Muscle layer of colon (tissue), 2 donors: ENCODE results near the gene TNS3.
"Not testable (repeated sequence)": the region's sequence is repeated elsewhere in the genome, so short reads cannot be mapped to it uniquely, and the experiment has no call there.

Experiments used
- H3K27ac ChIP-seq: one replicate; pipeline ENCODE4 v1.7.0; 2013; ENCODE audit warnings: low read depth, mild to moderate bottlenecking, low read length, moderate library complexity
- H3K27me3 ChIP-seq, 2 donors: one replicate each; pipeline ENCODE4 v1.7.0; 2013; ENCODE audit warnings: low read length in 2 of 2, mild to moderate bottlenecking in 2 of 2; ENCODE audit not compliant: insufficient read depth in 2 of 2, control insufficient read depth in 1 of 2
- H3K36me3 ChIP-seq: one replicate; pipeline ENCODE4 v1.7.0; 2013; ENCODE audit warnings: mild to moderate bottlenecking, low read length; ENCODE audit not compliant: insufficient read depth
- H3K4me1 ChIP-seq: one replicate; pipeline ENCODE4 v1.7.0; 2013; ENCODE audit warnings: mild to moderate bottlenecking, low read length; ENCODE audit not compliant: insufficient read depth
- H3K4me3 ChIP-seq, 2 donors: one replicate each; pipeline ENCODE4 v1.7.0; 2013; ENCODE audit warnings: low read length in 2 of 2, low read depth in 1 of 2, mild to moderate bottlenecking in 1 of 2, moderate library complexity in 1 of 2
- H3K9ac ChIP-seq: one replicate; pipeline ENCODE4 v1.7.0; 2013; ENCODE audit warnings: low read length
- H3K9me3 ChIP-seq: one replicate; pipeline ENCODE4 v1.7.0; 2013; ENCODE audit warnings: mild to moderate bottlenecking, low read length
- donor health status: abdominal sarcoma.
- donor health status: Adenocarcinoma of cecum.

The TNS3 gene

DNA sequence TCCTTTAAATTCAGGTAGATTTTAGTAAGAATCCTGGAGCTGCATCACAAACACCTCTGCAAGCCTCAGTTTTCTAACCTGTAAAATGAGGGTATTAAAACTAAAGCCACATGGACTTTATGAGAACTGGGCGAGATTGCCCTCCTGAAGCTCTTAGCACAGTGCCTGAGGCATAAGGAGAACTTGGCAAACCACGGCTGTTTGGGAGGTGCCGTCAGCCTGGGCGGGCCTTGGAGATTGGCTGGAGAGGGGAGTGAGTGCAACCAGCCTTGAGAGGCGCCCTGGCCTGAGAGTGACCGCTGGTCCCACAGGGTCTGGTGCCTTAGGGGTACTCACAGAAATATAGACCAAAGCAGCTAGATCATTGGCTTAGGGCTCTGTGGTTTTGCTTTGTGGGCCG lies 5.4 kb upstream of the TNS3 start:
- Histone ChIP-seq H3K9ac (no peak overlapping the region), H3K4me3 (no peak overlapping the region), H3K36me3 (no peaks in the 10 kb centered on the region), H3K4me1 (peaks cover 20% of the 10 kb centered on the region), H3K27ac (no peak overlapping the region), H3K9me3 (no peaks in the 10 kb centered on the region), H3K27me3 (peaks cover 0 to 2% of the 10 kb centered on the region in 2 donors)

DNA sequence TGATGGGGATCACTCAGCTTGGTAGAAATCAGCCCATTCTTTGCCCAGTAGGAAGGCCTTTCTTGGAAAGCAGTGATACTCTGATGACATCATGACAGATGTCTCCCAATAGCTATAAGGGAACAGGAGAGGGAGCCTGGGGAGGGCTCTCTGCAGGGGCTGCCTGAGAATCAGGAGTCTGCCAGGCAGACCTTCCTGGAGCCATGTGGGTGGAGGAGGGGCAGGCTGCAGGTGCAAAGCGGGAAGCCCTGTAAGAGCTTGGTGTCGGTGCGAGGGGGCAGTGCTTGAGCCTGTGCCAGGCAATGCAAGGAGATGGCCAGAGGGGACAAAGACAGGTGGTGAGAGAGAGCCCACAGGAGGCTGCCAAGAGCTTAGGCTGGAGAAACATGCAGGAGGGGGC lies 5.0 kb upstream of the TNS3 start:
- Histone ChIP-seq H3K27me3 (peaks cover 0 to 4% of the 10 kb centered on the region in 2 donors), H3K4me1 (peaks cover 16% of the 10 kb centered on the region), H3K9ac (no peak overlapping the region), H3K27ac (no peak overlapping the region), H3K36me3 (no peaks in the 10 kb centered on the region), H3K4me3 (no peak overlapping the region), H3K9me3 (no peaks in the 10 kb centered on the region)

DNA sequence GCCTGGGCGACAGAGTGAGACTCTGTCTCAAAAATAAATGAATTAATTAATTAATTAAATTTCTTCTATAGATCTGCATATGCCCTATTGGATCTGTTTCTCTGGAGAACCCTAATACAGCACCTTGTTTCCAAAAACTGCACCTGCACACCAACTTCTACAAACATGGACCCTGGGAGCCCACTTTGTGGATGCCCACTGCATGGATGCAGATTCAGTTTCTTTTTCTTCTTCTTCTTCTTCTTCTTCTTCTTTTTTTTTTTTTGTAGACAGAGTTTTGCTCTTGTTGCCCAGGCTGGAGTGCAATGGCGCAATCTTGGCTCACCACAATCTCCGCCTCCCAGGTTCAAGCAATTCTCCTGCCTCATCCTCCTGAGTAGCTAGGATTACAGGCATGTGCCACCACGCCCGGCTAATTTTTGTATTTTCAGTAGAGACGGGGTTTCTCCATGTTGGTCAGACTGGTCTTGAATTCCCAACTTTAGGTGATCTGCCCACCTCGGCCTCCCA lies 4.3 kb upstream of the TNS3 start:
- H3K9me3 ChIP-seq, H3K4me1 ChIP-seq, H3K36me3 ChIP-seq, H3K4me3 ChIP-seq, H3K9ac ChIP-seq, H3K27me3 ChIP-seq, H3K27ac ChIP-seq: not testable (repeated sequence)

DNA sequence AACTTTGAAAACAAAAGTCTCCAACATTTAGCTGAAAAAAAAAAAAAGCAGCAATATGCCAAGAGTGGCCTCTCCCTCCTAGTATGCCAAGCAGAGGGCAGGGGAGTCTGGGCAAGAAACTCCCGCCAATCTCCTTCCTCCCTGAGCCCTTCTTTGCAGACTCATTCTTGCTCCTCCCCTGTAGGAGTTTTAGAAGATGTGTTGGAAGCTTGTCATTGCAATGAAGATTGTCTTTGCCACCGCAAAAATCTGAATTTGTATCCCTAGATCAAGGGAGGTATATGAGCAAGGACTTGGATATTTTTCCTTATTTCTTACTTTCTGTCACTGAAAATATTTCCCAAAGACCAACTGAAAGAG lies 2.6 kb upstream of the TNS3 start:
- H3K27ac ChIP-seq = no peak overlapping the region
- H3K9me3 ChIP-seq = no peaks in the 10 kb centered on the region
- H3K4me3 ChIP-seq = no peak overlapping the region
- H3K36me3 ChIP-seq = no peaks in the 10 kb centered on the region
- no peak overlapping the region for H3K9ac ChIP-seq
- peaks cover 22% of the 10 kb centered on the region for H3K4me1 ChIP-seq
- H3K27me3 ChIP-seq = peaks cover 0 to 4% of the 10 kb centered on the region in 2 donors

DNA sequence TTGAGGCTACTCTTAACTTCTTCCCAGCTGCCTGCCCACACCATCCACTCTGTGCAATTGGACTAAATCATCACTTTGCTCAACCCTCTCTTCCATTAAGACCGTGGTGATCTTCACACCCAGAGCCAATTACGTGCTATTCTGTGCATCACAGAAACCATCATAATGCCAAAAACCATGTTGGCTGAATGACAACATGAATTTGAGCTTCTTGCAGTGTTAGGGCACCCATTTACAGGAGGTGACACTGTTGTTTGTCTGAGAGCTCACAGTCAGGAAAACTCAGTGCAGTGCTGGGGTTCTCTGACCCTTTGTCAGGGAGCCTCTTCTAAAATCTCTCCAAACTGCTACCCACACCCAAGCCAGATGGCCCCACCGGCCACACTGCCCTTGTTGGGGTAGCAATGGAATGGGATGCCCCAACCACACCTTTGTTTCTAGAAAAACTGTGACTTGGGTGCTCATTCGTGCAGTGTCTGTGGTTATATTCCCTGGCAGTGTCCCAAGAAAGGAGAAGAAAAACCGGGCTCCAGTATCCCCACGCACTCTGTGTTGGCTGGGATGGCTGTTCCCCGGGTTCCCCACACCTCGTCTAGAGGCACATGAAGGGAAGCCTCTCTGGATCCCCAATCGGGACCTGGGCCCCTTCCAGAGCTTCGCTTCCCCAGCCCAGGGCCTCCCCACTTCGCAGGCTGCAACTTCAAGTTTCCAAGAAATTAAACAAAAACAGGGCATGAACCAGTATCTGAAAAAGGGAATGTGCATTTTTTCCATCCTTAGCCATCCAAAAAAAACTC lies 2.0 kb upstream of the TNS3 start:
- no peak overlapping the region for H3K9ac ChIP-seq
- no peak overlapping the region for H3K4me3 ChIP-seq
- H3K4me1 ChIP-seq = peaks cover 28% of the 10 kb centered on the region
- no peak overlapping the region for H3K27ac ChIP-seq
- H3K27me3 ChIP-seq = peaks cover 0 to 4% of the 10 kb centered on the region in 2 donors
- no peaks in the 10 kb centered on the region for H3K36me3 ChIP-seq
- no peaks in the 10 kb centered on the region for H3K9me3 ChIP-seq

DNA sequence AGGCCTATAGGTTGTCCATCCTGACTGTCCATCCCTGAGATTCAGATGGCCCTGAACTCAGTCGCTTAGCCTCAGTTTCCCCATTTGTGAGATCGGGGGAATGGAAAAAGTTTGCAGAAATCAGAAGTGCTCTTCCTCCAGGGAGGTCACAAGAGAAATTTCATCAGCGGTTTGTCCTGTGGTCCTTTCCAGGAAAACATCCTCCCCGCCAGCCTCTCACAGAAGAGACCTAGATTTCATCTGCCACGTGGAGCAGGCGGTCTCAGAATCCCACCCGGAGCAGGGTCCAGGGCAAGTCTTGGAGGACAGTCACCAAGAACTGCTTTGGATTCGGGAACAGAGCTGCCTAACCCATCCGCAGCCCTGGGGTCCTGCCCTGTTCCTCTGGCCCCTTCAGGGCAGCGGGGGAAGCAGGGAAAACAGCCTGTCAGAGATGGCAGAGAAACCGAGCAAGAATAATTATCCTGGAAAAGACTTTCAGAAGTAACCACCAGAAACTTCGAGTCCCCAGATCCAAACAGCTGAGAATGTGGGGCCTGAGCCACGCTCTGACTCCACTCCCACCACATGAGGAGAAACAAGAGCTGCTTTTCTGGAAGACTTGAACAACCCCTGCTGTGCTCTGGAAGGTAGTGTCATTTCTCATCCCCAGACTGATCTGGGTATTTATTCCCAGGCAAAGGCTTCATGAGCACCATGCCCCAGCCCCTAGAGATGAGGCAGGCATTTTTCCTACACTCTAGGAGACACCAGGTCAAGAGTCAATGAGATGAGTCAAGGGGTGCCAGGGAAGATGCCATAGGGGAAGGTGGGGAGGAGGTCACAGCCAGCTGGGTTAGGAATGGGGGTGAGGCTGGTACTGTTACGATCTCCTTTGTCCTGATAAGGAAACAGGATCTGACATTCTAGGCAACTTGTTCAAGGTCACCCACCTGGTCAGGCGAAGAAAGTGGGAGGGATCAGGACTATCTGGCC lies 1.1 kb upstream of the TNS3 start:
- peaks cover 0 to 4% of the 10 kb centered on the region in 2 donors for H3K27me3 ChIP-seq
- no peaks in the 10 kb centered on the region for H3K9me3 ChIP-seq
- no peaks in the 10 kb centered on the region for H3K36me3 ChIP-seq
- H3K27ac ChIP-seq = no peak overlapping the region
- H3K4me1 ChIP-seq = peaks cover 35% of the 10 kb centered on the region
- H3K9ac ChIP-seq = no peak overlapping the region
- peak overlapping the region in 1 of 2 donors; percentile 51 for H3K4me3 ChIP-seq

DNA sequence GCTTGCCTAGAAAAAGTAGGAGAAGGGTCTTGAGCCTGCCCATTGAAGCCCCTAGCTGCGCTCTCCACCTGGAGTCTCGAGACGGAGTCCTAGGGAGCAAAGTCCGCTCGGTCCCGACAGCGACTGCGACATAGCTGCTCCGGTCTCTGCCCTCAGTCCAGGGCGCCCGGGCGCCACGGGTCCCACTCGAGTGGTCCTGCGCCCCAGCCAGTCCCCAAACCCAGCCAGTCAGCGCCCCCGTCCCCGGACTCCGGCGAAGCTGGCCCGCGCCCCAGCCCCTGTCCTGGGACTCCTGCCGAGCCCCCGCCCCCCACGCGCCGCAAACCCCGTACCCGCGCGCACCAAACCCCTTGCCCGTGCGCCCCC lies 490 bp downstream of the TNS3 start:
- no peaks in the 10 kb centered on the region for H3K9me3 ChIP-seq
- no peak overlapping the region for H3K9ac ChIP-seq
- H3K27me3 ChIP-seq = peaks cover 0 to 4% of the 10 kb centered on the region in 2 donors
- H3K4me3 ChIP-seq = peak overlapping the region; percentile 51 to 69
- no peak overlapping the region for H3K27ac ChIP-seq
- peaks cover 45% of the 10 kb centered on the region for H3K4me1 ChIP-seq
- no peaks in the 10 kb centered on the region for H3K36me3 ChIP-seq

DNA sequence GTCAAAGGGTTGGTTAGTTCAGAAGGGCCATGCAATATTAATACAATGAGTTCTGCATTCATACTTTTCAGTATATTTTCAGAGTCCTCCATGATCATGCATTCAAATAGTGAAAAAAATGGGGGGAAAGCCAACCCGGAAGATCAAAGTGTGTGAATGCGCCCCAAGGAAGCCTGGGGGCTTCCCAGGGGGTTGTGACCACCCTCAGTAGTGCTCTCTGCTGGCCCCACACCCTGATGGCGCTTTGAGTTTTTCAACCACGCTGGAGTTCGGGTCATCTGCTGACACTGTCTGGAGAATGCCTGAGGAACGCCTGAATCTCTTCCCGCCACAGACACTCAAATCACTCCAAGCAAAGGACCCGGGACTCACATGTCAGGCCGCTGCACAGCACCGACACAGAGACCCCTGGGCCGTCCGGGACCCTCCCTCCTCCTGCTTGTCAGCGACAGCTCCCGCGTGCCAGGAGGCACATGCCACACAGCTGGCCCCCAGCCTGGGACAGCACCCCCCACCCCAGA lies 1.0 kb downstream of the TNS3 start:
- peaks cover 0 to 4% of the 10 kb centered on the region in 2 donors for H3K27me3 ChIP-seq
- H3K9me3 ChIP-seq = no peaks in the 10 kb centered on the region
- H3K4me3 ChIP-seq = peak overlapping the region; percentile 51 to 69
- H3K4me1 ChIP-seq = peaks cover 51% of the 10 kb centered on the region
- no peaks in the 10 kb centered on the region for H3K36me3 ChIP-seq
- peak overlapping the region; percentile 60 for H3K27ac ChIP-seq
- no peak overlapping the region for H3K9ac ChIP-seq

DNA sequence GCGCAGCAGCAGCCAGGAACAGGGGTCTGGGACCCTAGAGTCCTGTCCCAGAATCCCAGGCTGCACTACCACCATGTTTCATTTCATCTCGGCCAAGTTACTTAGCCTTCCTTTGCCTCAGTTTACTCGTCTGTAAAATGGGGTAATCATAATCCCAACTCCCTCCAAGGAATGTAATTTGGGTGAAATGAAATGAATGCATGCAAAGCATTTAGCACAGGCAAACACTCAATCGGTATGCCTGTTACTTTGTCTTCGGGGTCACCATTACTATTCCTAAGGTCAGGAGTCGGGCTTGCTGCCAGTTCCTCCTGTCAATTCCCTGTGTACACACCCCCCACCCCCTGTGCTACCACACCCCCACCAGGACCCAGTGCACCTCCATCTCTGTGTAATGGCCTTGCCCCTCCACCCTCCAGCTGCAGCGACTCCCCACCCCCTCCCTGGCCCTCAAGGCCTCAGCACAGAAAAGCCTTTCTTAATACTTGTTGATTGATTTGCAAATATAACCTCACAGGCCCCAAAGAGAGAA lies 1.7 kb downstream of the TNS3 start:
- H3K27me3 ChIP-seq = peaks cover 0 to 4% of the 10 kb centered on the region in 2 donors
- H3K36me3 ChIP-seq = no peaks in the 10 kb centered on the region
- no peak overlapping the region for H3K27ac ChIP-seq
- H3K4me3 ChIP-seq = no peak overlapping the region
- peaks cover 52% of the 10 kb centered on the region for H3K4me1 ChIP-seq
- no peaks in the 10 kb centered on the region for H3K9me3 ChIP-seq
- no peak overlapping the region for H3K9ac ChIP-seq

DNA sequence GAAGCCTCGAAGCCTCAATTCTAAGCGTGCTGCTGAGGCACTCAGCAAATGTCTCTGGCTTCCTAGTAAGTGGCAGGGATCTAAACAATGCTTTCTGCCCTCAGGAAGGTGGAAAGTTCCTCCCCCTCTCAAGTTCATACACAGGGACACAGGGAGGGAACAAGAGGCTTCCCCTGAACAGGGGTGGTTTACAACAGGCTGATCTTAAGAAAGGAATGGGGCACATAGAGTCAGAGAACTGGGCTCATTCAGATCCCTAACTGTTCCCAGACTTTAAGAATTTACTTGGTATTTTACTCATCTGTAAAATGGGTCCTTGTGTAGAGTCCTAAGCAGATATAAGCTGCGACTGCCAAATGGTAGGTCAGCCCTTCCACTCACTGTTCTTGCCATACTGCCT lies 2.5 kb downstream of the TNS3 start:
- Histone ChIP-seq H3K27ac (no peak overlapping the region), H3K27me3 (peaks cover 0 to 4% of the 10 kb centered on the region in 2 donors), H3K9ac (no peak overlapping the region), H3K4me1 (peaks cover 60% of the 10 kb centered on the region), H3K4me3 (no peak overlapping the region), H3K9me3 (no peaks in the 10 kb centered on the region), H3K36me3 (no peaks in the 10 kb centered on the region)
